Left renal pelvis (tissue), 4 donors: Measurements from ENCODE around the gene TPM4. TPM values are rescaled to one million over a fixed set of nuclear protein-coding genes. Genes with fewer than 3 reads are reported as not detected.
"Not testable (repeated sequence)": the region's sequence is repeated elsewhere in the genome, so short reads cannot be mapped to it uniquely, and the experiment has no call there.

Experiments
- DNase-seq, 4 donors: peaks; one replicate each; pipeline ENCODE4 v3.0.0-alpha.2; 2013; ENCODE audit warnings: low read depth in 4 of 4, low spot score in 3 of 4
- polyA plus RNA-seq, 4 donors: library from polyadenylated mRNA; unstranded; fragments of 120-200 nt; gene quantifications; one replicate each; pipeline ENCODE4 v1.2.1, GENCODE V29; 2013; ENCODE audit not compliant: insufficient read length in 4 of 4

TPM4 gene
- polyA plus RNA-seq = 100 to 1,000 TPM; 493 to 783 (median 619) TPM

- peak; percentile 82 to 87 (median 84) for DNase-seq
Observed at GRCh38 chr19:16076154-16076957, at the start of gene TPM4. Gene TPM4 (plus strand): TSS chr19:16076495. CDS start chr19:16076566, 71 bp downstream.

- DNase-seq = no peak
Observed at GRCh38 chr19:16026756-16027155, 49.5 kb upstream of the TPM4 start.

GRCh38 chr19:16027528-16027927 is 48.8 kb upstream of the TPM4 start:
- no peak for DNase-seq

GRCh38 chr19:16030155-16030554 is 46.1 kb upstream of the TPM4 start:
- not testable (repeated sequence) for DNase-seq

GRCh38 chr19:16030964-16031871 is 45.1 kb upstream of the TPM4 start:
- DNase-seq = no peak

- no peak for DNase-seq
Observed at GRCh38 chr19:16031872-16032200, 44.5 kb upstream of the TPM4 start.

GRCh38 chr19:16032509-16033135 is 43.7 kb upstream of the TPM4 start:
- no peak for DNase-seq

- no peak for DNase-seq
Observed at GRCh38 chr19:16033136-16033530, 43.2 kb upstream of the TPM4 start.

GRCh38 chr19:16033721-16034120 is 42.6 kb upstream of the TPM4 start:
- no peak for DNase-seq

- no peak for DNase-seq
Observed at GRCh38 chr19:16034180-16034579, 42.1 kb upstream of the TPM4 start.

GRCh38 chr19:16034958-16035560 is 41.2 kb upstream of the TPM4 start:
- no peak for DNase-seq

GRCh38 chr19:16035601-16036297 is 40.5 kb upstream of the TPM4 start:
- DNase-seq = no peak

GRCh38 chr19:16036397-16036925 is 39.8 kb upstream of the TPM4 start:
- DNase-seq = no peak

GRCh38 chr19:16036941-16037340 is 39.4 kb upstream of the TPM4 start:
- DNase-seq = no peak

GRCh38 chr19:16037424-16038195 is 38.7 kb upstream of the TPM4 start:
- no peak for DNase-seq

GRCh38 chr19:16038196-16038695 is 38.0 kb upstream of the TPM4 start:
- DNase-seq = no peak

- DNase-seq = no peak
Observed at GRCh38 chr19:16039081-16039480, 37.2 kb upstream of the TPM4 start.

GRCh38 chr19:16039545-16039944 is 36.8 kb upstream of the TPM4 start:
- no peak for DNase-seq

- DNase-seq = no peak
Observed at GRCh38 chr19:16040642-16041041, 35.7 kb upstream of the TPM4 start.
